ENCODE measurements around the gene DLL1. TPM values are rescaled to one million over a fixed set of nuclear protein-coding genes. Genes with fewer than 3 reads are reported as not detected.

Gene DLL1
- total and polyA plus RNA-seq, 4 donors = 10.4 to 42.8 (median 21.7) TPM

DNA sequence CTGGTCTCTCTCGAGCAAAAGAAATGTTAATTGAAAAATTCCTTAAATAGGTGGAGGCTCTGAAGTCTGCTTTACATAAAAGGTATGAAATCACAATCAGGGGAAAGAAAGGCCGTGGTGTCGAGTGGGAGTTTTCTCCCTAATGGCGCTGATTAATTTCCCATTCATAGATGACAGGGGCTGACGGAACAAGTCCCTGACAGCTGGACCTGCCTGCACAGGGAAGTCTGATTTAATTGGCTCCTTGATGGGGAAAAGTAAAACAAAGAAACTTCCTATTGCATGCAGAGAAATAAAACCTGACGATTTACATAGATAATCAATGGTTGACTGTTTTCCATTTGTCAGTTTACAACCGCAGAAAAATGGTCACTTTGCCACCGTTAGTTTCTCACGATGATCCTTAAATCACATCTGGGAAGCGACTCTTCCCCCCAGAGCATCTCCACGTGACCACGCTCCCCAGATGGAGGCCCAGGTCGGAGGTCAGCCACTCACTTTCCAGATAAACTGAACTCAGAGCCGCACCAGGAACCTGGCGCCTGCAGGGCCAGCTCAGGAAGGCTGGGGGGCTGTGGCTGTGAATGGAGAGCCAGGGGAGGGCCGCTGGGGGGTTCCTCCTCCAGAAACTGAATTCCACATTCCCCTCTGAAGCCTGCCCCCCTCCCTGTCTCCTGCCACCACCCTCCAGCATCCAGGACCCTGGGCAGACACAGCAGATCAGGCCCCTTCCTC is 55.3 kb downstream of the DLL1 start:
- H3K4me3 ChIP-seq (ENCODE audit: low read depth, low read length) = no peak overlapping the region
- H3K27me3 ChIP-seq (ENCODE audit: control insufficient read depth, insufficient read depth, low read length) = no peaks in the 10 kb centered on the region
- peaks cover 8% of the 10 kb centered on the region for H3K4me1 ChIP-seq (ENCODE audit: control insufficient read depth, insufficient read depth, low read length)
- WGBS (ENCODE audit: insufficient coverage) = 60% methylated on average over 9 of the region's 16 CpGs
- DNase-seq (ENCODE audit: low read depth in 4 of 6, low spot score in 6 of 6) = no peak
- no peak overlapping the region for H3K27ac ChIP-seq (ENCODE audit: low read depth, low read length)
- no peaks in the 10 kb centered on the region for H3K9me3 ChIP-seq (ENCODE audit: control insufficient read depth, insufficient read depth, low read length)
- H3K36me3 ChIP-seq (ENCODE audit: control insufficient read depth, insufficient read depth, low read length) = no peaks in the 10 kb centered on the region

- no peaks in the 10 kb centered on the region for H3K36me3 ChIP-seq (ENCODE audit: control insufficient read depth, insufficient read depth, low read length)
- H3K27ac ChIP-seq (ENCODE audit: low read depth, low read length) = no peak overlapping the region
- H3K4me1 ChIP-seq (ENCODE audit: control insufficient read depth, insufficient read depth, low read length) = peaks cover 8% of the 10 kb centered on the region
- no peak for DNase-seq (ENCODE audit: low read depth in 4 of 6, low spot score in 6 of 6)
- H3K27me3 ChIP-seq (ENCODE audit: control insufficient read depth, insufficient read depth, low read length) = no peaks in the 10 kb centered on the region
- H3K4me3 ChIP-seq (ENCODE audit: low read depth, low read length) = no peak overlapping the region
- 69% methylated on average over 9 of the region's 9 CpGs for WGBS (ENCODE audit: insufficient coverage)
- H3K9me3 ChIP-seq (ENCODE audit: control insufficient read depth, insufficient read depth, low read length) = no peaks in the 10 kb centered on the region
Measured at GRCh38 chr6:170234419-170234818, 56.5 kb downstream of the DLL1 start.

DNA sequence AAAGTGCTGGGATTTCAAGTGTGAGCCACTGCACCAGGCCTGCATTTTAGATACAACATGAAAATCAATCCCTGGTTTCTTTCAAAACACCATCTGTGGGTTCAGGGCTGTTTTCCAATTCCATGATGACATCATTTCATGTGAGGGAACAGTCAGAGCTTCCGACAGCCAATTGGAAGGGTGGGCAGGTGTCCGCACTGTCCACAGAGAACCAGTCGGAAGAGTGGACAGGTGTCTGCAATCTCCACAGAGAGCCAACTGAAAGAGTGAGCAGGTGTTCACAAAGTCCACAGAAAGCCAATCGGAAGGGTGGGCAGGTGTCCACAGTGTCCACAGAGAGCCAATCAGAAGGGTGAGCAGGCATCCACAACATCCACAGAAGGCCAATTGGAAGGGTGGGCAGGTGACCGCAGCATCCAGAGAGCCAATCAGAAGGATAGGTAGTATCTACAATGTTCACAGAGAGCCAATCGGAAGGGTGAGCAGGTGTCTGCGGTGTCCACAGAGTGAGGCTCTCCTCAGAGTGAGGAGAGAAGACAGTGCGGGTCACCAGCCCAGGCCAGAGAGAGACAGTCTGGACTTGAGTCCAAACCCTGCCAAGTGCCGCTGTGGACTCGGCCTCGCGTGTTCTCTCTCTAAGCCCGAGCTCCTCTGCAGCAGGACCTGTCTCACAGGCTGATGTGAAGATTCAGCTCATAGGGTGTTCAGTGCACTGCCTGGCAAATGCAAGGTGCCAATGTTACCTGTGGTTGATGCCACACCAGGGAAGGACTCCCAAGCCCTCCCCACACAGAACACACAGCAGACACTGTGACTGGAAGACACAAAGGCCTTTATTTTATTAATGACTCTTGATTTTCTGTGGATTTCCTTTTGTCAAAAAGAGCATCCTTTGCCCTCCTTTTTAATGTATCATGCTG is 57.3 kb downstream of the DLL1 start:
- 95% methylated on average over 13 of the region's 13 CpGs for WGBS (ENCODE audit: insufficient coverage)
- peak in 1 of 6 donors; percentile 81 for DNase-seq (ENCODE audit: low read depth in 4 of 6, low spot score in 6 of 6)
- no peaks in the 10 kb centered on the region for H3K9me3 ChIP-seq (ENCODE audit: control insufficient read depth, insufficient read depth, low read length)
- H3K27ac ChIP-seq (ENCODE audit: low read depth, low read length) = no peak overlapping the region
- H3K36me3 ChIP-seq (ENCODE audit: control insufficient read depth, insufficient read depth, low read length) = no peaks in the 10 kb centered on the region
- no peaks in the 10 kb centered on the region for H3K27me3 ChIP-seq (ENCODE audit: control insufficient read depth, insufficient read depth, low read length)
- H3K4me1 ChIP-seq (ENCODE audit: control insufficient read depth, insufficient read depth, low read length) = peaks cover 11% of the 10 kb centered on the region
- no peak overlapping the region for H3K4me3 ChIP-seq (ENCODE audit: low read depth, low read length)

Small RNAs within 50 kb of the gene (small RNA-seq; reads per million reads assigned to genes)
- not detected for gene MIR4644 (ENCODE audit: low replicate concordance)

Other genes with a start within 250 kb of the DLL1 start
- gene FAM120B, start 15.7 kb upstream of the DLL1 start, total RNA-seq = 10 to 100 TPM; 29.0 to 34.8 TPM
- gene FAM120B, start 15.7 kb upstream of the DLL1 start, polyA plus RNA-seq (ENCODE audit: insufficient read length in 2 of 2) = 10 to 100 TPM; 38.5 to 40.2 TPM